WERI-Rb-1 (cell line): Measurements from ENCODE around the gene LRBA.

ENCODE experiments used
- DNase-seq: peaks from one replicate; pipeline ENCODE4 v3.0.0-alpha.2; 2020
- H3K27ac ChIP-seq: fragments of 250-450 bp; sonication (Bioruptor Pico); 2 replicates; pipeline ENCODE4 v1.5.1; 2020; ENCODE audit warnings: mild to moderate bottlenecking, moderate library complexity
- H3K27me3 ChIP-seq: fragments of 250-450 bp; sonication (Bioruptor Pico); 2 replicates; pipeline ENCODE4 v1.5.1; 2021; ENCODE audit warnings: mild to moderate bottlenecking, low read depth, moderate library complexity; ENCODE audit not compliant: insufficient read depth, severe bottlenecking
- H3K36me3 ChIP-seq: fragments of 250-450 bp; sonication (Bioruptor Pico); 2 replicates; pipeline ENCODE4 v1.5.1; 2020; ENCODE audit warnings: mild to moderate bottlenecking, moderate library complexity
- H3K4me3 ChIP-seq: 2 replicates; pipeline ENCODE4 v1.5.1; 2011; ENCODE audit warnings: low read depth, mild to moderate bottlenecking, control low read depth, low read length
- H3K9me3 ChIP-seq: fragments of 250-450 bp; sonication (Bioruptor Pico); 2 replicates; pipeline ENCODE4 v1.5.1; 2021; ENCODE audit warnings: mild to moderate bottlenecking, moderate library complexity; ENCODE audit not compliant: severe bottlenecking
- TF ChIP-seq, protein P1 (sequence below): IDR thresholded peaks from 2 replicates; pipeline ENCODE4 v1.5.1; 2011; ENCODE audit warnings: low read depth, mild to moderate bottlenecking, control low read depth, inconsistent platforms, low read length

LRBA gene

DNA sequence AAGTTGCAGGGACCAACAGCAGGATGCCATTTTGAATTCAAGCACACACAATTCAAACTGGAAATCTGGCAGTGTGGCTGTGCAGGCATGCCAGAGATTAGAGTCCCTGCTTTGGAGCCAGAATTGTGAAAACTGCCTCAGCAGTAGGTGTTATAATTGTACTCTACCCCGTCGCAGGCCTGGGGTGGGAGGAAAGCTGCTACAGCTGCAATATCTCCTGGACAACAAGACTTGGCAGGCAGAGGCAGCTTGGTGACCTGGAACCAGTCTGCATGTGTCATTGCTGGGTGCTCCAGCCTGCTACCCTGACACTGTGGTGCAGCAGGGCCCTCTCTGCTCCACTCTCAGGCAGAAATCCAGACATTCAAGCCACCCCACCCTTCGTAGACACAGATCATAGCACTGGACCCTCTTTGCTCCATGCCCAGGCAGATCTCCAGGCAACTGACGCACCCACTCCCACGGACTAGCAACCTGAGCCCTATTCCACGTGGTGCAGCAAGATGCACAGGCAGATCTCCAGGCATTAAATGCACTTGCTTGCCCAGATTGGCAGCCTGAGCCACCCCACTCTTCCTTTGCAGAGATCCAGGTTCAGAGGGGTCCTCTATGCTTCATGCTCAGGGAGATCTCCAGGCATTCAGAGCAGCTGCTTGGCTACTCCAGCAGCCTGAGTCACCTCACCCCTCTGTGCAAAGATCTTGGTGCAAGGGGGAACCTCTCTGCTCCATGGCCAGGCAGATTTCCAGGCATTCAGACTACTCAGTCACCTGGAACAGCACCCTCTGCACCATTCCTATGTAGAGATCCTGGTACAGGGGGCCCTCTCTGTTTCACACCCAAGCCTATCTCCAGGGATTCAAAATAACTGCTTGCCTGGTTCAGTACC lies 140.5 kb downstream of the LRBA start:
- Histone ChIP-seq H3K27me3 (no peaks in the 10 kb centered on the region), H3K27ac (no peak overlapping the region), H3K36me3 (peaks cover 8% of the 10 kb centered on the region), H3K4me3 (no peak overlapping the region), H3K9me3 (peaks cover 5% of the 10 kb centered on the region)
- TF ChIP-seq, protein P1, sequence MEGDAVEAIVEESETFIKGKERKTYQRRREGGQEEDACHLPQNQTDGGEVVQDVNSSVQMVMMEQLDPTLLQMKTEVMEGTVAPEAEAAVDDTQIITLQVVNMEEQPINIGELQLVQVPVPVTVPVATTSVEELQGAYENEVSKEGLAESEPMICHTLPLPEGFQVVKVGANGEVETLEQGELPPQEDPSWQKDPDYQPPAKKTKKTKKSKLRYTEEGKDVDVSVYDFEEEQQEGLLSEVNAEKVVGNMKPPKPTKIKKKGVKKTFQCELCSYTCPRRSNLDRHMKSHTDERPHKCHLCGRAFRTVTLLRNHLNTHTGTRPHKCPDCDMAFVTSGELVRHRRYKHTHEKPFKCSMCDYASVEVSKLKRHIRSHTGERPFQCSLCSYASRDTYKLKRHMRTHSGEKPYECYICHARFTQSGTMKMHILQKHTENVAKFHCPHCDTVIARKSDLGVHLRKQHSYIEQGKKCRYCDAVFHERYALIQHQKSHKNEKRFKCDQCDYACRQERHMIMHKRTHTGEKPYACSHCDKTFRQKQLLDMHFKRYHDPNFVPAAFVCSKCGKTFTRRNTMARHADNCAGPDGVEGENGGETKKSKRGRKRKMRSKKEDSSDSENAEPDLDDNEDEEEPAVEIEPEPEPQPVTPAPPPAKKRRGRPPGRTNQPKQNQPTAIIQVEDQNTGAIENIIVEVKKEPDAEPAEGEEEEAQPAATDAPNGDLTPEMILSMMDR: no peak
- no peak for DNase-seq

DNA sequence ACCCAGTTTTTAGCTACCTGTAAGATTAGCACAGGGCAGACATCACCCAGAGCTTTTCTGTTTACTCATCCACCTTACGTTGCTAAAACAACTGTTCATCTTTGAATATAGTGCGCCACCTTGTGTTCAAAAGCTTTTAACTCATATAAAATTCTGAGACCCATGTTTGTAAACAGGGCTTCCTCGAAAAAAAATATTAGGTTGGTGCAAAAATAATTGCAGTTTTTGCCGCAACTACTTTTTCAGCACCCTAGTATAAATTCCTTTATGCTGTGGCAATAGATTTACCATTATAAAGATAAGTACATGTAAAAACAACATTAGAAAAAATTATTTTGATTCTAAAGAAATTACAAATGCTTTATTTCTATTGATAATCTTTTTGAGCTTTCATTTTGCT lies 147.9 kb downstream of the LRBA start:
- Histone ChIP-seq H3K27me3 (no peaks in the 10 kb centered on the region), H3K9me3 (no peaks in the 10 kb centered on the region), H3K36me3 (peaks cover 4% of the 10 kb centered on the region), H3K27ac (no peak overlapping the region), H3K4me3 (no peak overlapping the region)
- DNase-seq: peak; percentile 40
- TF ChIP-seq, protein P1: peak; percentile 32; the same call in 1 of the 2 replicates

DNA sequence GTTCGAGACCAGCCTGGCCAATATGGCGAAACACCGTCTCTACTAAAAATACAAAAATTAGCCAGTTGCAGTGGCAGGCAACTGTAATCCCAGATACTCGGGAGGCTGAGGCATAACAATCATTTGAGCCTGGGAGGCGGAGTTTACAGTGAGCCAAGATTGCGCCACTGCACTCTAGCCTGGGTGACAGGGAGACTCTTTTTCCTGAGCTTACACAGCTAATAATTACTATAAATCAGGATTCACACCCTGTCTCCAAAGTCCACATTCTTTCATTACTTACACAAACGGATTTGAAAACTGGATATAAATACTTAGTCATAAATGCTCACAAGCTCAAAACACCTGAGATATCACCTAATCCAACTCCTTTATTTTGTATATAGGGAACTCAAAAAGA lies 151.6 kb downstream of the LRBA start:
- H3K4me3 ChIP-seq: no peak overlapping the region
- H3K27ac ChIP-seq: no peak overlapping the region
- H3K36me3 ChIP-seq: no peaks in the 10 kb centered on the region
- TF ChIP-seq, protein P1: no peak
- DNase-seq: no peak
- H3K27me3 ChIP-seq: no peaks in the 10 kb centered on the region
- no peaks in the 10 kb centered on the region for H3K9me3 ChIP-seq

DNA sequence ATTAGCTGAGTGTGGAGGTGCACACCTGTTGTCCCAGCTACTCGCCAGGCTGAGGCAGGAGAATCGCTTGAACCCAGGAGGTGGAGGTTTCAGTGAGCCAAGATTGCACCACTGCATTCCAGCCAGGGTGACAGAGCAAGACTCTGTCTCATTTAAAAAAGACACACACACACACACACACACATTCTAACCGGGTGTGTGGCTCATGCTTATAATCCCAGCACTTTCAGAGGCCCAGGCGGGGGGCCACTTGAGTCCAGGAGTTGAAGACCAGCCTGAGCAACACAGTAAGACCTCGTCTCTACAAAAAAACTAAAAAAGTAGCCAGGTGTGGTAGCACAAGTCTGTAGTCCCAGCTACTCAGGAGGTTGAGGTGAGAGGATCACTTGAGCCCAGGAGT lies 152.3 kb downstream of the LRBA start:
- H3K27me3 ChIP-seq: no peaks in the 10 kb centered on the region
- H3K4me3 ChIP-seq: no peak overlapping the region
- TF ChIP-seq, protein P1: no peak
- H3K9me3 ChIP-seq: no peaks in the 10 kb centered on the region
- H3K36me3 ChIP-seq: no peaks in the 10 kb centered on the region
- no peak for DNase-seq
- H3K27ac ChIP-seq: no peak overlapping the region

DNA sequence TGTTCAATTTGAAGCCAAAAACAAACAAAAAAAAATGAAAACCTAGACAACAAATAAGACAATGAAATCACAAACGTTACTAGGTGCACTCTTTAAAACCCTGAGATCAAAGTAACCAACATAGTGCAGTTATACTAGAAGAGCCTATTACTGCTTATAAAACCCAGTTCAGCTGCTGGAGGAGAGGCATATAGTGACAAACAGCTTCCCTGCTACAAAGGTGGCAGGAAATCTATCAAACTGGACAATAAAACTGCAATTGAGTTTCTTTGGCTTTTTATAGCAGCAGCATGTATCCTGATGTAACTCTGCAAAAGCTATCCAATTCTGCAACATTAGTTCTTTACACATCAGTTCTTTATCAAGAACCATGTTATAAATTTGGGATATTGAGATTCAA lies 155.6 kb downstream of the LRBA start:
- Histone ChIP-seq H3K36me3 (no peaks in the 10 kb centered on the region), H3K27ac (no peak overlapping the region), H3K9me3 (no peaks in the 10 kb centered on the region), H3K27me3 (no peaks in the 10 kb centered on the region), H3K4me3 (no peak overlapping the region)
- no peak for DNase-seq
- TF ChIP-seq, protein P1: no peak
